Inferior parietal cortex (tissue), 1 donor: ENCODE measurements around the gene GPR39.

ENCODE experiments used
- DNase-seq: peaks from one replicate; pipeline ENCODE4 v3.0.0-alpha.2; 2016; ENCODE audit errors: extremely low spot score

Gene GPR39

DNA sequence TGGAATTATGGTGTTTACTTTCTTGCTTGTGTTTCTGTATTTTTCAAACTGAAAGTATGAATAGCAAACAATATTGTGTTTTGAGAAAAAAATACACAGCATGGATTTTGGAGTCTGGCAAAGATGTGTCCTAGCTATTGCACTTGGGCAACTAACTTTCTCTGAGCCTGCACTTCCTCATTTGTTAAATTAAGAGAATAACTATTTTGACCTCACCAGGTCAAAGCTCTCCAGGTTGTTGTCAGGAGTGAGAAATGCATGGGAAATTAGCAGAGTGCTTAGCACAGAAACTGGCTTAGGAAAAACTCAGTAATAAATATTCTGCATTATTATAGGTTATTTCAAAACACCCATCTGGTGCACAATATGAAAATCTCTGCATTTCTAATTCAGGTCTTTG, 225.2 kb downstream of the GPR39 start:
- DNase-seq, result no peak

- DNase-seq, result no peak
Observed at GRCh38 chr2:132642415-132642814, 225.8 kb downstream of the GPR39 start.

GRCh38 chr2:132645176-132645575, 228.6 kb downstream of the GPR39 start:
- no peak for DNase-seq

- no peak for DNase-seq
Observed at GRCh38 chr2:132645722-132646539, 229.3 kb downstream of the GPR39 start.

DNA sequence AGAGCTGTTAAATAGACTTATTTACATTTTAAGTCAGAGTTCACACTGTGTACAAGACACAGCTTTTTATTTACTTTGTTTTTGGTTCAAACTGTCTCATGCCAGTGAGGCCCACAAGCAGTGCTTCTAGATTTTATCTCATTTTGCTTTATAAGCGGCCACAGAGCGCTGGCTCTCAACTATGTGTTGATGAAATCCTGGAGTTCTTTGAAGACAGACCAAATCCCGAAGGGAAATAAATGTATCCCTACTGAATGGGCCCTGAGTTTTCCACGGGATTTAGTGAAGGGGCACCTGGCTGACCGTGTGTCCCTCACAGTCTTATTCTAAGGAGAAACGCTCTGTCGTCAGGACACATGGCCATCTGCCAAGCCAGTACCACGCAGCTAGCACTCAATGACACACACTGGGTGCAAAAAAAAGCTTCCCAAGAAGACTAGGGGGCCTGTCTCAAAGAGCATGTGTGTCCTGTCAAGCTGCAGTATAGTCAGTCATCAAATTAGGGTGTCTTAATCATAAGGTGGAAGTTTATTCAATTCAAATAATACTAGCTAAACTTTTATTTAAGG, 230.0 kb downstream of the GPR39 start:
- DNase-seq, result no peak

GRCh38 chr2:132651115-132652045, 234.8 kb downstream of the GPR39 start:
- DNase-seq, result peak; percentile 34

GRCh38 chr2:132652474-132652873, 235.9 kb downstream of the GPR39 start:
- no peak for DNase-seq

DNA sequence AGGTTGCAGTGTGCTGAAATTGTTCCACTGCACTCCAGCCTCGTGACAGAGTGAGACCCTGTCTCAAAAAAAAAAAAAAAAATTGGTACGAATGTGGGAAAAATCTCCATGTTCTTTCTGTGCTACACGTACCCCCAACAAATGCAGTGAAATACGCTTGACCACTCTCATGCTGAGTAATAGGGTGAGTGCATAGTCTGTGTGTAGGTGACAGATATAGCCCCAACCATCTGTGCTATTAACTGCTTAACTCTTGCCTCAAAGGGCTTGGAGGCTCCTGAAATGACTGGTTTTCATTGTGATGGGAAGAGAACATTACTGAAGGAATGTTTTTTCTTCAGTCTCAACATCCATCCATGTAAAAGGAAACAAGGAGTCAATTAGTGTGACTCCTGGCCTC, 237.7 kb downstream of the GPR39 start:
- no peak for DNase-seq

DNA sequence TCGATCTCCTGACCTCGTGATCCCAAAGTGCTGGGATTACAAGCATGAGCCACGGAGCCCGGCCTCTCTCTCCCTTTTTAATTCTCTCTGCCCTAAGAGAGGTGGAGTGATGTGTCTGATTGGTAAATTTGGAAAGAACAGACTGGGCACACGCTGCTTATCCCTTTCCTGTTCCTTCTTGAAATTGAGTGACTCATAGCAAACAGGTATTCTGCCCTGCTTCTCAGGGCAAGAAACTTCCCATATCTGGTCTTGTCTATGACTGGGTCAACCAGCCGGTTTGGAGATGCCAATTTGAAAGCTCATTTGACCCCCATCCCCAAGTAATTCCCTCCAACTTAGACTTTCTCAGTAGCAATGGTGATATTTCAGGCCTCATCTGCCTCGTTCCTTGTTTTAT, 238.4 kb downstream of the GPR39 start:
- no peak for DNase-seq

GRCh38 chr2:132656266-132656975, 239.8 kb downstream of the GPR39 start:
- no peak for DNase-seq

DNA sequence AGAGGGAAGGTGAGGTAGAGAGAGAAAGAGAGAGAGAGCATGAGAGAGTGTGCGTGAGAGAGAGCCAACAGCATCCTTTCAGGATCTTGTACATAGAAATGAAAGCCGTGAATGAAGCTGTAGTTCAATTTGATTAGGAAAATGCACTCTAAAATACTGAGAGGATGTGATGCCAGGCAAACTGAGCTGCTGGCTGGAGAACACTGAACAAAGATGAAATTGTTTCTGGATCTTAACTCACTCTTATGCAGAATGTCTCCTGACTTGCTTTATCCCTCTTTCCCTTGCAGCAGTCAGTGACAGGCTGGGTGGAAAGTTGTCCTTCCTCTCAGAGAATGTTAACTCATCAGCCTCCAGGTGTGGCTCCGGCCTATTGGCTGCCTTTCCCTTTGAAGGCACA, 242.7 kb downstream of the GPR39 start:
- no peak for DNase-seq

DNA sequence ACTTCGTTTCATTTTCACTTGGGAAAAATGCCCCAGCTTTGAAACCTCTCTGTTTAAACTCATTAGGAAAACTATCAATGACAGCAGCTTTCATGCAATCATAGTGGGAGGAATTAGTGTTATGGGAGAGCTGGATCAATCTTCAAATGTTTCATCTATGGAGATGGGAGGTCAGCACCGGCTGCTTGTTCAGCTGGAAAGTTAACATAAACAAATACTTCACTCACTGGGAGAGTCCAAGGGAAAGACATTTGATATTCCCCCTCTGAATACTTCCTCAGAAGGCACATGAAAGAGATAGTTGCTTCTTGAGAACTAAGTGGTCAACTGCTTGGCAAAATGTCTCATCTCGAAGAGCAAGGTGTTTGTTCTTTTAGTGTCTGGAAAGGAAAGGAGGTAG, 246.1 kb downstream of the GPR39 start:
- DNase-seq, result no peak

DNA sequence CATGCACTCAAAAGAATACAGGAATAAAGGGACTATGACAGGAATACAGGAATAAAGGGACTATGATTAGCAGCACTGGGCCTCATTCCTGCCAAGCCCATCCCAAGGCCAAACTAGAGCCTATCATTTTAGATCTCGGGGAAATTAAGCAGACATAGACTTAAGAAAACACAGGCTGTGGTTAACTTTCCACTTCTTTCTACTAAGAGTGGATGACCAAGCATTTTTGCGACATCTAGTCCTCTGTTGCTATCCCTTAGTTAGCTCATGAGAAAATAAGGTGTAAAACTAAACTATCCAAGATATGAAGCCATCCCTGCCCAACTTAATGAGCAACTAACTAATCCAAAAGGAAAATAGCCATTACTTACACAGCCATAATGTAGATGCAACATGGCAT, 247.5 kb downstream of the GPR39 start:
- DNase-seq, result no peak

- DNase-seq, result no peak
Observed at GRCh38 chr2:132665401-132666140, 249.0 kb downstream of the GPR39 start.

DNA sequence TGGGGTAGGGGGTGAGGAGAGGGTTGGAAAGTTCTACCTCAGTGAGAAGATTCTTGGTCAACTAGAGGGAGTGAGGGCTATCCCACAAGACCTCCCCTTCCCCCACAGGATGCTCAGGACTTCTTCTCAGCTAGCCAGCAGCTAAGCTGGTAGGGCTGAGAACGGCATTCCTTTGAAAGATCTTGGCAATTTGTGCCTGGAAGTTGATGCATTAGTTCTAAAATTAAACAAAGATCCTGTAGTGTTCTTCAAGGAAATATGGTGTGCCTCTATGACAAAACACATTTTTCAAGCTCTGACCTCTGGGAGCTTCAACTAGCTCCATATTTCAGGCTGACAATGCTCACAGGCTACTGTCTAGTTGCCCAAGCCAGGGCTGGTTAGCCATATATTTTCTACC, 251.1 kb downstream of the GPR39 start:
- DNase-seq, result no peak

DNA sequence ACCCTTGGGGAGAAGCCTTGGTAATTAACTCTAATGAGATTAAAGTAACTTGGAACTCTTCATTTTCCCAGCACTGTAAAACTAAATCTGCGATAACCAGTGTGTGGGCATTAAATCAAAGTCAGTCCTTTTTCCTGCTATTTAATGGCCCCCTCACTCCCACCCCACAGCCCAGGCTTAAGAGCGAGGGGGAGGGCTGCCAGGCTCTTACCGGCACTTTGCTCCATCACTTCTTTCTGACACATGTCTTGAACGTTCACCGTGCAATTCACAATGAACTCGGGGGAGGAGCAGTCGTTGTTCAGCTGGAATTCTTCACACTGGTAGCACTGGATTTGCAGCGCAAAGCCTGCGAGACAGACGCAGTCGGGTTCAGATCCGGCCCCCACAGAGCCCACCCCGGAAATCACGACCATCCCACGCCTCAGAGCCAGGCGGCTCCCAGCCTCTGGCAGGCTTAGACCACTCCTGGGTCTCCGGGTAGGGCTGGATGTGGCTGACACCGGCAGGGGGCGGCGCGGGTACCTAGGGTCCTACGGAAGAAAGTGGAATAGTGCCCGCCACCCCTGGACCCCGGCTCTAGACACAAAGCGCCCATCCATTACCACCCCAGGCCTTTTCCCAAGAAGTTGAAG, 251.7 kb downstream of the GPR39 start:
- no peak for DNase-seq

DNA sequence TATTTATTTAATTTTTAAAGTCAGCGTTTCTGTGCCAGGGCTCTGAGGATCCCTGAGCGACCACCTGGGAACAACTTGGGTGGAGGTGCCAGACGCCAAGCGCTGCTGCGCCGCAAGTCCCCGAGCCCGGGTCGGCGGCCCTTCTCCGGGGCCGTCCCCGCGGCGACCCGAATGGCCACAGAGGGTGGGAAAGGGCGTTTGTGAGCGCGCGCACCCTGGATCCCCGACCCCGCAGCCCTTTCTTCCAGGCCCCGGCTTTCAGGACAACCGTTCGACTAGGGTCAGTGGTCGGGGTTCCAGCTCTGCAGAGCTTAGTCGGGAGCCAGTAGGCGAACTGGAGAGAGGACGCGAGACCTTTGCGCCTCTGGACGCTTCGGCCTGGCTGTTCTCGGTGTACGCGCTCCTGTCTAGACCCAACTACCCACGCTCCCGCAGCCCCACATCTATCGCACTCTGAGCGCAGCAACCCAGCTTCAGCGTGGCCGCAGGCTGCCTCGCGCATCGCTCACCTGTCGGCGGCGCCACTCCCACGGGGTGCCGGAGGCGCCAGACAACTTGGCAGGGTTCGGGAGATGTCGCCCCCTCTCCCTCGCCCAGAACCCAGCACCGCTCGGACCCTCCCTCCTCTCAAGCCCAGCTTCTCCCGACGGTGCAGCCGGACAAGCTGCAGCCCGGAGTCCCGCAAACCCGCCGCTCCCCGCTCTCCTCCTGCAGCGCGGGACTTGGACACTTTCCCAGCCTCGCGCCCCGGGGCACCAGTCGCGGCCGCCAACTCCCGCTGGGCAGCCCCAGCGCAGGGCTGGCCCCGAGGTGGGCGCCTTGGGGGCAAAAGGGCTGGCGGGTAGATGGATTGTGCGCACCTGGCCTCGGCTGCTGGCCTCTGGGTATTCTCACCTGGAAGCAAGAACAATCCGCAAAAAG, 252.6 kb downstream of the GPR39 start:
- DNase-seq, result no peak

DNA sequence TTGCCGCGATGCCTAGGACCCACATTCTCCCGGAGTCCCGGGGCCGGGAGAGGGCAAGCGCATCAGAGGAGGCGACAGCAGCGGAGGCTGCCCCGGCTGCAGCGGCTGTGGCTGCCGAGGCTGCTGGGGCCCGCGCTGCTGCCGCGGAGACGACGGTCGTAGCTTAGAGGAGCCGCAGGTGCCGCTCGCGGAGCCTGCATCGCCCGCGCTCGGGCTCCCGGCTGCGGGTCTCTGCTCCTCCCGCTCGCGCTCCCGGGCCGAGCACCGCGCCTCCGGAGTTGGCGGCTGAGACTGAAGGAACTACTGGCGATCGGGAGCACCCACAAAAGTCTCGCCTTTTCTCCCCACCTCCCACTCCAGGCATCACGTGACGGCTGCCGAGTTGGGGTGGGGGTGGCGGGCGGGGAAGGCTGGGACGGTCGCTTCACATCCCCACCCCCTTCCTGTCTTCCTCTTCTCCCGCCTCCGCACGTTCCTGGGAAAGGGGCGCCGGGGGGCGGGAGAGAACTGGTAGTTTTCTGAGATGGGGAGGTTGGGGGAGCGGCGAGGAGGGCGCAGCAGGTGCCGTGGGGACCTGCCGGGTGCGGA, 253.4 kb downstream of the GPR39 start, which contains the start of gene LYPD1:
Gene LYPD1 (minus strand): TSS at position 298 of the 588 bp plus-strand sequence. CDS start 273 bp downstream, at position 25.
- no peak for DNase-seq
